HepG2 (cell line): ENCODE measurements around the gene HID1. TPM values are rescaled to one million over a fixed set of nuclear protein-coding genes. Genes with fewer than 3 reads are reported as not detected.

Experiments used
- CREB1 ChIP-seq, 2 experiments: fragments of 450-650 bp in 1 of 2; IDR thresholded peaks; 2 replicates each; pipeline ENCODE4 v1.6.1; 2016 to 2017; ENCODE audit warnings: control low read depth in 1 of 2, mild to moderate bottlenecking in 1 of 2, missing compliant biosample characterization in 1 of 2, missing genetic modification characterization in 1 of 2
- ELF1 ChIP-seq: sonication (generic); formaldehyde crosslinking; IDR thresholded peaks from 2 replicates; pipeline ENCODE4 v1.4.0; 2020; ENCODE audit warnings: missing genetic modification reagents
- KDM6A ChIP-seq: IDR thresholded peaks from 2 replicates; pipeline ENCODE4 v1.6.1; 2016; ENCODE audit warnings: low read depth
- KMT2A ChIP-seq: sonication (generic); formaldehyde crosslinking; IDR thresholded peaks from 2 replicates; pipeline ENCODE4 v1.4.0; 2020; ENCODE audit warnings: missing genetic modification reagents
- MEF2D ChIP-seq: sonication (generic); formaldehyde crosslinking; IDR thresholded peaks from 2 replicates; pipeline ENCODE4 v1.5.1; 2020; ENCODE audit warnings: mild to moderate bottlenecking, missing genetic modification reagents
- MXD4 ChIP-seq: IDR thresholded peaks from 2 replicates; pipeline ENCODE4 v1.6.1; 2016; ENCODE audit warnings: mild to moderate bottlenecking, missing biosample characterization, missing genetic modification reagents
- PCBP2 ChIP-seq: fragments of 200-400 bp; formaldehyde crosslinking; optimal IDR thresholded peaks from 2 replicates; pipeline ENCODE3; 2018; ENCODE audit warnings: low read length, low read depth; ENCODE audit not compliant: poor library complexity, severe bottlenecking
- POLR2AphosphoS5 ChIP-seq: IDR thresholded peaks from 2 replicates; pipeline ENCODE4 v1.6.1; 2012; ENCODE audit warnings: low read depth, low read length
- RBFOX2 ChIP-seq: fragments of 200-400 bp; formaldehyde crosslinking; IDR thresholded peaks from 2 replicates; pipeline ENCODE4 v1.6.1; 2017; ENCODE audit warnings: low read depth, mild to moderate bottlenecking, low read length
- RFX1 ChIP-seq: fragments of 450-650 bp; IDR thresholded peaks from 2 replicates; pipeline ENCODE4 v1.6.1; 2017
- TCF7L2 ChIP-seq: IDR thresholded peaks from 2 replicates; pipeline ENCODE4 v1.6.1; 2011; ENCODE audit warnings: mild to moderate bottlenecking, low read depth, low read length, moderate library complexity
- TRIM24 ChIP-seq: sonication (generic); formaldehyde crosslinking; IDR thresholded peaks from 2 replicates; pipeline ENCODE4 v1.8.0; 2022; ENCODE audit warnings: mild to moderate bottlenecking, missing genetic modification reagents
- ZNF460 ChIP-seq: sonication (generic); formaldehyde crosslinking; IDR thresholded peaks from 2 replicates; pipeline ENCODE4 v1.5.1; 2020; ENCODE audit warnings: missing genetic modification reagents, mild to moderate bottlenecking, borderline replicate concordance
- ZNF619 ChIP-seq: sonication (generic); formaldehyde crosslinking; IDR thresholded peaks from 2 replicates; pipeline ENCODE4 v1.4.0; 2020; ENCODE audit warnings: mild to moderate bottlenecking, missing genetic modification reagents
- ZNF878 ChIP-seq: sonication (generic); formaldehyde crosslinking; IDR thresholded peaks from 2 replicates; pipeline ENCODE4 v1.8.1; 2023; ENCODE audit warnings: mild to moderate bottlenecking, missing genetic modification reagents, moderate library complexity
- polyA plus RNA-seq, 8 experiments: library from polyadenylated mRNA; depleted of rRNA in 3 of 8; stranded (reverse) in 7 of 8; unstranded in 1 of 8; fragments of >200 nt; fragmentation: Illumina TruSeq in 4 of 8; extraction: Trizol in 4 of 8; gene quantifications; 2 replicates each; pipeline versions ENCODE4 v1.2.1 to v1.2.3, GENCODE V29; 2011 to 2016; ENCODE audit warnings: low read depth in 4 of 8, missing spikeins in 1 of 8, mixed read lengths in 1 of 8; ENCODE audit not compliant: insufficient read depth in 1 of 8
- total RNA-seq, 5 experiments: library from RNA; depleted of rRNA; stranded (reverse); fragments of >200 nt; fragmentation: Illumina TruSeq; extraction: Trizol; gene quantifications; 2 replicates each; pipeline ENCODE4 v1.2.3, GENCODE V29; 2016; ENCODE audit warnings: low read depth in 1 of 5
- TF ChIP-seq, protein P1 (sequence below): IDR thresholded peaks from 2 replicates; pipeline ENCODE4 v1.6.1; 2016; ENCODE audit warnings: mild to moderate bottlenecking, missing biosample characterization, missing genetic modification reagents
- TF ChIP-seq, protein P2 (sequence below): sonication (generic); formaldehyde crosslinking; IDR thresholded peaks from 2 replicates; pipeline ENCODE4 v1.4.0; 2020; ENCODE audit warnings: missing genetic modification reagents
- TF ChIP-seq, protein P3 (sequence below): sonication (generic); IDR thresholded peaks from 2 replicates; pipeline ENCODE4 v1.6.1; 2016; ENCODE audit warnings: low read depth, borderline replicate concordance
- TF ChIP-seq, protein P4 (sequence below): sonication (generic); formaldehyde crosslinking; IDR thresholded peaks from 2 replicates; pipeline ENCODE4 v1.4.0; 2020; ENCODE audit warnings: low read depth, missing genetic modification reagents
- TF ChIP-seq, protein P5 (sequence below): sonication (generic); formaldehyde crosslinking; IDR thresholded peaks from 2 replicates; pipeline ENCODE4 v1.8.1; 2023; ENCODE audit warnings: mild to moderate bottlenecking, missing genetic modification reagents
- TF ChIP-seq, protein P6 (sequence below): sonication (generic); formaldehyde crosslinking; IDR thresholded peaks from 2 replicates; pipeline ENCODE4 v1.8.0; 2022; ENCODE audit warnings: mild to moderate bottlenecking, missing genetic modification reagents, moderate library complexity

HID1 gene
- total and polyA plus RNA-seq, 2 of the 13 experiments (the other 11 are each of a cell fraction or from before 2014, with no cell fraction given) = 2.1 to 10.6 TPM

DNA sequence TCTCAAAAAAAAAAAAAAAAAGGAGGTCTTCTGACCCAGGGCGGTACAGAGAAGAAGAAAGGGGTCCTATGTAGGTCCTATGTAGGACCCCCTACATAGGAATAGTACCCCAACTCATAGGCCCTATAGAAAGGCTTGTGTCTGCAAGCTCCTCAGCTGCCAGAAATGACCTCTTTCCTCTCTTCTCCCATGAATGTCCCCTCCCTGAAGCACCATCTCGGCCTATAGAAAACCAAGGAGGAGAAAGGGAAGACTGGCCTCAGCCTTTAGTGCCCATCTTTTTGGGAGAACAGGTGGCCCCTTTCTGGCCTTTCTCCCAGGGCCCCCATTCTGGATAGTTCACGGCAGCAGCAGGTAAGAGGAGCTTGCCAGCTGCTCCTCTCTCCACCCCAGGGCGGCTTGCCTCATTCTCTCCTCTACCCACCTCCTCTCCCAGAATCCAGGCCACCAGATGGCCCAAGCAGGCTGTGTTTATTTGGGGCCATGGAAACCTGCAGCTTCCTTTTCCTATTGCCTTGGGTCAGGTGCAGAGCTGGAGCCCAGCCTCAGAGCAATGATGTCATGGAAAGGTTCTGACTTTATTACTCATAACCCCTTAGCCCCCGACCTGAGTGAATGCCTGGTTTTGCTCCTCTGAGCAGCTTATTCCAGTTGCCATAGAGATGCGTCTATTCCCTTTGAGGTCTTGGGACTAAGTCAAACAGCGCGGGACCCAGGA, 38.3 kb upstream of the HID1 start (continued):
- TF ChIP-seq, protein P1, sequence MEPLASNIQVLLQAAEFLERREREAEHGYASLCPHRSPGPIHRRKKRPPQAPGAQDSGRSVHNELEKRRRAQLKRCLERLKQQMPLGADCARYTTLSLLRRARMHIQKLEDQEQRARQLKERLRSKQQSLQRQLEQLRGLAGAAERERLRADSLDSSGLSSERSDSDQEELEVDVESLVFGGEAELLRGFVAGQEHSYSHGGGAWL = no peak
- TF ChIP-seq, protein P2, sequence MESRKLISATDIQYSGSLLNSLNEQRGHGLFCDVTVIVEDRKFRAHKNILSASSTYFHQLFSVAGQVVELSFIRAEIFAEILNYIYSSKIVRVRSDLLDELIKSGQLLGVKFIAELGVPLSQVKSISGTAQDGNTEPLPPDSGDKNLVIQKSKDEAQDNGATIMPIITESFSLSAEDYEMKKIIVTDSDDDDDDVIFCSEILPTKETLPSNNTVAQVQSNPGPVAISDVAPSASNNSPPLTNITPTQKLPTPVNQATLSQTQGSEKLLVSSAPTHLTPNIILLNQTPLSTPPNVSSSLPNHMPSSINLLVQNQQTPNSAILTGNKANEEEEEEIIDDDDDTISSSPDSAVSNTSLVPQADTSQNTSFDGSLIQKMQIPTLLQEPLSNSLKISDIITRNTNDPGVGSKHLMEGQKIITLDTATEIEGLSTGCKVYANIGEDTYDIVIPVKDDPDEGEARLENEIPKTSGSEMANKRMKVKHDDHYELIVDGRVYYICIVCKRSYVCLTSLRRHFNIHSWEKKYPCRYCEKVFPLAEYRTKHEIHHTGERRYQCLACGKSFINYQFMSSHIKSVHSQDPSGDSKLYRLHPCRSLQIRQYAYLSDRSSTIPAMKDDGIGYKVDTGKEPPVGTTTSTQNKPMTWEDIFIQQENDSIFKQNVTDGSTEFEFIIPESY = no peak
- TF ChIP-seq, protein P3, sequence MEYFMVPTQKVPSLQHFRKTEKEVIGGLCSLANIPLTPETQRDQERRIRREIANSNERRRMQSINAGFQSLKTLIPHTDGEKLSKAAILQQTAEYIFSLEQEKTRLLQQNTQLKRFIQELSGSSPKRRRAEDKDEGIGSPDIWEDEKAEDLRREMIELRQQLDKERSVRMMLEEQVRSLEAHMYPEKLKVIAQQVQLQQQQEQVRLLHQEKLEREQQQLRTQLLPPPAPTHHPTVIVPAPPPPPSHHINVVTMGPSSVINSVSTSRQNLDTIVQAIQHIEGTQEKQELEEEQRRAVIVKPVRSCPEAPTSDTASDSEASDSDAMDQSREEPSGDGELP = peak; percentile 18; the same call in 1 of the 2 replicates
- TF ChIP-seq POLR2AphosphoS5 (no peak), KMT2A (no peak), ZNF460 (CRISPR knock-in tag) (no peak), ZNF619 (0 out of 2 replicates have a peak, but pooled peaks have one; percentile 41), MXD4 (CRISPR knock-in tag) (no peak), RBFOX2 (no peak), TRIM24 (no peak), PCBP2 (no peak), TCF7L2 (no peak), ELF1 (no peak), ZNF878 (CRISPR knock-in tag) (peak; percentile 23; the same call in 1 of the 2 replicates), CREB1 (IDR thresholded peaks at IDR 0.05) (0 out of 2 replicates have a peak, but pooled peaks have one; percentile 15), CREB1 (CRISPR knock-in tag; IDR thresholded peaks at IDR 0.05) (no peak), MEF2D (no peak), KDM6A (CRISPR knock-in tag) (no peak), RFX1 (peak; percentile 63)
- TF ChIP-seq, protein P4, sequence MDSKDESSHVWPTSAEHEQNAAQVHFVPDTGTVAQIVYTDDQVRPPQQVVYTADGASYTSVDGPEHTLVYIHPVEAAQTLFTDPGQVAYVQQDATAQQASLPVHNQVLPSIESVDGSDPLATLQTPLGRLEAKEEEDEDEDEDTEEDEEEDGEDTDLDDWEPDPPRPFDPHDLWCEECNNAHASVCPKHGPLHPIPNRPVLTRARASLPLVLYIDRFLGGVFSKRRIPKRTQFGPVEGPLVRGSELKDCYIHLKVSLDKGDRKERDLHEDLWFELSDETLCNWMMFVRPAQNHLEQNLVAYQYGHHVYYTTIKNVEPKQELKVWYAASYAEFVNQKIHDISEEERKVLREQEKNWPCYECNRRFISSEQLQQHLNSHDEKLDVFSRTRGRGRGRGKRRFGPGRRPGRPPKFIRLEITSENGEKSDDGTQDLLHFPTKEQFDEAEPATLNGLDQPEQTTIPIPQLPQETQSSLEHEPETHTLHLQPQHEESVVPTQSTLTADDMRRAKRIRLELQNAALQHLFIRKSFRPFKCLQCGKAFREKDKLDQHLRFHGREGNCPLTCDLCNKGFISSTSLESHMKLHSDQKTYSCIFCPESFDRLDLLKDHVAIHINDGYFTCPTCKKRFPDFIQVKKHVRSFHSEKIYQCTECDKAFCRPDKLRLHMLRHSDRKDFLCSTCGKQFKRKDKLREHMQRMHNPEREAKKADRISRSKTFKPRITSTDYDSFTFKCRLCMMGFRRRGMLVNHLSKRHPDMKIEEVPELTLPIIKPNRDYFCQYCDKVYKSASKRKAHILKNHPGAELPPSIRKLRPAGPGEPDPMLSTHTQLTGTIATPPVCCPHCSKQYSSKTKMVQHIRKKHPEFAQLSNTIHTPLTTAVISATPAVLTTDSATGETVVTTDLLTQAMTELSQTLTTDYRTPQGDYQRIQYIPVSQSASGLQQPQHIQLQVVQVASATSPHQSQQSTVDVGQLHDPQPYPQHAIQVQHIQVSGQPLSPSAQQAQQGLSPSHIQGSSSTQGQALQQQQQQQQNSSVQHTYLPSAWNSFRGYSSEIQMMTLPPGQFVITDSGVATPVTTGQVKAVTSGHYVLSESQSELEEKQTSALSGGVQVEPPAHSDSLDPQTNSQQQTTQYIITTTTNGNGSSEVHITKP = no peak
- TF ChIP-seq, protein P5, sequence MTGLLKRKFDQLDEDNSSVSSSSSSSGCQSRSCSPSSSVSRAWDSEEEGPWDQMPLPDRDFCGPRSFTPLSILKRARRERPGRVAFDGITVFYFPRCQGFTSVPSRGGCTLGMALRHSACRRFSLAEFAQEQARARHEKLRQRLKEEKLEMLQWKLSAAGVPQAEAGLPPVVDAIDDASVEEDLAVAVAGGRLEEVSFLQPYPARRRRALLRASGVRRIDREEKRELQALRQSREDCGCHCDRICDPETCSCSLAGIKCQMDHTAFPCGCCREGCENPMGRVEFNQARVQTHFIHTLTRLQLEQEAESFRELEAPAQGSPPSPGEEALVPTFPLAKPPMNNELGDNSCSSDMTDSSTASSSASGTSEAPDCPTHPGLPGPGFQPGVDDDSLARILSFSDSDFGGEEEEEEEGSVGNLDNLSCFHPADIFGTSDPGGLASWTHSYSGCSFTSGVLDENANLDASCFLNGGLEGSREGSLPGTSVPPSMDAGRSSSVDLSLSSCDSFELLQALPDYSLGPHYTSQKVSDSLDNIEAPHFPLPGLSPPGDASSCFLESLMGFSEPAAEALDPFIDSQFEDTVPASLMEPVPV (CRISPR knock-in tag) = 0 out of 2 replicates have a peak, but pooled peaks have one; percentile 31
- TF ChIP-seq, protein P6, sequence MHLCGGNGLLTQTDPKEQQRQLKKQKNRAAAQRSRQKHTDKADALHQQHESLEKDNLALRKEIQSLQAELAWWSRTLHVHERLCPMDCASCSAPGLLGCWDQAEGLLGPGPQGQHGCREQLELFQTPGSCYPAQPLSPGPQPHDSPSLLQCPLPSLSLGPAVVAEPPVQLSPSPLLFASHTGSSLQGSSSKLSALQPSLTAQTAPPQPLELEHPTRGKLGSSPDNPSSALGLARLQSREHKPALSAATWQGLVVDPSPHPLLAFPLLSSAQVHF (CRISPR knock-in tag) = no peak
